C4-2B (cell line): ENCODE data around the gene LVRN.

Source experiments
- ZFX ChIP-seq: fragments of 450-650 bp; IDR thresholded peaks from 2 replicates; pipeline ENCODE4 v1.6.1; 2017
- TF ChIP-seq, protein P1 (sequence below): fragments of 450-650 bp; conservative IDR thresholded peaks from 2 replicates; pipeline ENCODE4 v1.5.1; 2017; ENCODE audit warnings: mild to moderate bottlenecking

DNA sequence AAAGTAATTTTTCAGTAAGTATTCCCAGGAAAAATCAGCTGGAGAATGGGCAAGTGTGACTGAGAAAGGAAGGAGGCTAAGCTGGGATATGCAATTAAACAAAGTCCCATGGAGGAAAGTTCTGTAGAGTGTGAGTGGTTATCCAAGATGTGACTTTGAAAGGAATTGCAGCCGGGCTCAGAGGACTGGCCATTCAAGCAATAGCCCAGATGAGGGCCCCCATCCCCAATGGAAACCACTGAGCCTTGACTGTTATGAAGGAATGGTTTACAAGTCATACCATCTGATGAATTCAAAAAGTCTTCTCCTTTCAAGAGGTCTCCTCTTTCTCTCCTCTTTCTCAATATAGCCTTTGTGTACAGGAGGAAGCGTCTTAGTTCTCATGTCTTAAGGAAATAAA lies 6.5 kb downstream of the LVRN start:
- TF ChIP-seq, protein P1, sequence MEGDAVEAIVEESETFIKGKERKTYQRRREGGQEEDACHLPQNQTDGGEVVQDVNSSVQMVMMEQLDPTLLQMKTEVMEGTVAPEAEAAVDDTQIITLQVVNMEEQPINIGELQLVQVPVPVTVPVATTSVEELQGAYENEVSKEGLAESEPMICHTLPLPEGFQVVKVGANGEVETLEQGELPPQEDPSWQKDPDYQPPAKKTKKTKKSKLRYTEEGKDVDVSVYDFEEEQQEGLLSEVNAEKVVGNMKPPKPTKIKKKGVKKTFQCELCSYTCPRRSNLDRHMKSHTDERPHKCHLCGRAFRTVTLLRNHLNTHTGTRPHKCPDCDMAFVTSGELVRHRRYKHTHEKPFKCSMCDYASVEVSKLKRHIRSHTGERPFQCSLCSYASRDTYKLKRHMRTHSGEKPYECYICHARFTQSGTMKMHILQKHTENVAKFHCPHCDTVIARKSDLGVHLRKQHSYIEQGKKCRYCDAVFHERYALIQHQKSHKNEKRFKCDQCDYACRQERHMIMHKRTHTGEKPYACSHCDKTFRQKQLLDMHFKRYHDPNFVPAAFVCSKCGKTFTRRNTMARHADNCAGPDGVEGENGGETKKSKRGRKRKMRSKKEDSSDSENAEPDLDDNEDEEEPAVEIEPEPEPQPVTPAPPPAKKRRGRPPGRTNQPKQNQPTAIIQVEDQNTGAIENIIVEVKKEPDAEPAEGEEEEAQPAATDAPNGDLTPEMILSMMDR, result no peak
- TF ChIP-seq ZFX, result no peak
